ENCODE results near the gene ZNF396.

Gene ZNF396

GRCh38 chr18:35379421-35379820, 2.3 kb upstream of the ZNF396 start:
- no peak for DNase-seq

DNA sequence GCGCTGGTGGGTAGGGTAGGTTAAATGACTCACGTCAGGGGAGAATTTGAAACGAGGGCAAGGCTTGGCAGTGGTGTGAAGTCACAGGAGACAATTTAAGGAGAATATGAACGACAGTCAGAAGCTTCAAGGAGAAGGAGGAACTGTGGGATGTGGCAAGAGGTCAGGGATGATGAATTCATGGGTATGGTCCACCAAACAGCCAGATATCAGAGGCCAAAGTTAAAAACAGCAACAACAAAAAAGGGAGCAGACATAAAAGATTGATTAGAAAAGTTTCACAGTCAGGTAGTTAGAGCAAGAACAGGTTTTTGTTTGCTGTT, 1.4 kb upstream of the ZNF396 start:
- no peak for DNase-seq

DNA sequence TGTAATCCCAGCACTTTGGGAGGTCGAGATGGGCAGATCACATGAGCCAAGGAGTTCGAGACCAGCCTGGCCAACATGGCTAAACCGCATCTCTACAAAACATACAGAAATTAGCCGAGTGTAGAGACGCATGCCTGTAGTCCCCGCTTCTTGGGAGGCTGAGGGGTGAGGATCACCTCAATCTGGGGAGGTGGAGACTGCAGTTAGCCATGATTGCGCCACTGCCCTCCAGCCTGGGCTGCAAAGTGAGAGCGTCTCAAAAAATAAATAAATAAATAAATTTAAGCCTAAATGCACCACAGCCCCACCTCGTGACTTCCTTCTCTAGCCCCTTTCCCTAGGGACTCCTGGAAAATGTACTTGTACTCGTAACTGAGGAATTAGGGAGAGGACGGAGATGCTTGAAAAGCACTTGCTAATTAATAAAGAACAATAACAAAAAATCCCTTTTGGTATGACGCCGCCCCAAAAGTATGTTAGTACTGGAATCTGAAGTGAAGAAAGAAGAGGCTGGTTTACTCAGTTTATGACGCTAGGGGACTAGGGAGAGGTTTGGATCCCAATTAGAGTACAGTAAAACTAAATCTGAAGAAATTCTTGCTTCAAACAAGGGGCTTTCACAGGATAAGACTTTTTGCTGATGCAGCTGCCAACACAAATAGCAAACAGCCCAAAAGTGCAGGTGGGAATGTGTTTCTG, 887 bp upstream of the ZNF396 start:
- DNase-seq: no peak

GRCh38 chr18:35376393-35376741, 770 bp downstream of the ZNF396 start:
- peak in 1 of 2 experiments; percentile 14 for DNase-seq

- no peak for DNase-seq
Measured at GRCh38 chr18:35374708-35375107, 2.4 kb downstream of the ZNF396 start.

GRCh38 chr18:35371412-35372195, 5.5 kb downstream of the ZNF396 start:
- DNase-seq: no peak

GRCh38 chr18:35369126-35369525, 8.0 kb downstream of the ZNF396 start:
- no peak for DNase-seq

DNA sequence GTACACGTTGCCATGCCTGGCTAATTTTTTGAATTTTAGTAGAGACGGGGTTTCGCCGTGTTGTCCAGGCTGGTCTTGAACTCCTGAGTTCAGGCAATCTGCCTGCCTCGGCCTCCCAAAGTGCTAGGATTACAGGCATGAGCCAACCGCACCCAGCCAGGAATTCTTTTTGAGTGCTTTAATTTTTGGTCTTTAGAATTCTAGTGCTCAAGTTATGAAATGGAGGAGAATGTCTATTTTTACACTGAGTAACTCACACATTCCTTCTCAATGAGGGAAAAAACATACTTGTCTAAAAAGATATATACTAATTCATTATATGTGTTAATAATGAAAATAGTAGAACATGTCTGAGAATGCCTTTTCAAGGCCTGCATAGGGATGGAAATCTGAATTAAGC, 8.5 kb downstream of the ZNF396 start:
- DNase-seq: no peak

DNA sequence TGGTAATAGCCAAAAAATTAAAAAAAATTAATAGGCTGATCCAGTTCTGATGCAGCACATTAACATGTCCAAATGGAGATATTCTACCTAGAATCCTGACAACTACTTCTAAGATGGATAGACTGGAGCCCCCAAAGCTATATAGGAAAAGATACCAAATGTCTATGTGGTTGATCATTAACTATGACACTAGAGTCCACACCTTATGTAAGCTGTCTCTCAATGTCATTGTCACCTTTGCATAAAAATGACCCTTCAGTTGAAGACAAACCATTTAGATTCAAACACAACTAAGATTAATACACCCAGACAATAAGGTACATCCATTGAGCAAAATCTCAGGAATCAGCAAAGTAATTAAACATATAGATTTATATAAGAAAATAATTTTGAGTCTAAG, 14.6 kb downstream of the ZNF396 start:
- DNase-seq: no peak

DNA sequence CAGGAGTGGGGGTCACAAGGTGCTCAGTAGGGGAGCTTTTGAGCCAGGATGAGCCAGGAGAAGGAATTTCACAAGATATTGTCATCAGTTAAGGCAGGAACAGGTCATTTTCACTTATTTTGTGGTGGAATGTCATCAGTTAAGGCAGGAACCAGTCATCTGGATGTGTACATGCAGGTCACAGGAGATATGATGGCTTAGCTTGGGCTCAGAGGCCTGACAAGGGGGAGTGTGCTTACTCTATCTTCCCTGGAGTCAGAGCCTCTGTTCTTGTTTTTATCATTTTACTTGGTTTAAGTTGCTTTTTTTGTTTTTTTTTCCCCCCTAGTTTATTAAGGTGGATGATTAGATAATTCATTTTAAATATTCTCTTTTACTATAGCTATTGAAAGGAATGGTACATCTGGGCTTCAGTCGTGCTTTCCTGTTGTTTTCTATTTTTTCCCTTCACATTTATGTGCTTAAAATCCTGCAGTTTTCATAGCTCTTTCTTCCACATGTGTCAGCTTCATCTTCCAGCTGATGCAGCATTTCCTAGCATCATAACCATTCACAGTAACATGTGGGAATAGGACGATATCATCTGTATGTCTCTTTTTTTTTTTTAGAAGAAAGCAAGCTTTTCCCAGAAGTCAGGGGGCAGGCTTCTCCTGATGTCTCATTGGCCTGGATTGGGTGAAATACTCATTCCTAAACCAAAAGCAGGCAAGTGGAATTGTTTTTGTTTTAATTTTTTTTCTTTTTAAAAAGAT, 15.4 kb downstream of the ZNF396 start:
- DNase-seq: no peak

DNA sequence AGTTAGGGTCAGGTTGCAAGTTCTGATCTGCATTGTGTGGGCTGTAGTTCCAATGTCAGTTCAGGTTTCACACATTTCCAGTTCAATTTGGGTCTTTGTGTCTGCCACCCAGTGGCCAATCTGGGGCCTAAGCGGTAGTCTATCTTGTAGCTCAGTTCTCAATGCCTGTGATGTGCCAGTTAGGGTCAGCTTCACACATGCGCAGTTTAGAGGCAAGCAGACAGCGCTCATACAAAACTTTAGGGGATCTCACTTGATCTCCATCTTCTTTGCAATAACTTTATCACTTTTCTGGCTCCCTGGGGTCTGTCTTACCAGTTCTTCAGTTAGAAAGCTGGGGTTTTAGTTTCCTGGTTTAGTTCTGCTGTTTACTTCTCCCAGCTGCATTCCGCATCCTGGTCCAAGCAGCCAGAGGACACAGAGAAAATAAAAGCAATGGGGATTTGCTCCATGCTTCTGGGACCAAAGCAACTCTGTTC, 22.0 kb downstream of the ZNF396 start:
- DNase-seq: peak; percentile 21 to 43

DNA sequence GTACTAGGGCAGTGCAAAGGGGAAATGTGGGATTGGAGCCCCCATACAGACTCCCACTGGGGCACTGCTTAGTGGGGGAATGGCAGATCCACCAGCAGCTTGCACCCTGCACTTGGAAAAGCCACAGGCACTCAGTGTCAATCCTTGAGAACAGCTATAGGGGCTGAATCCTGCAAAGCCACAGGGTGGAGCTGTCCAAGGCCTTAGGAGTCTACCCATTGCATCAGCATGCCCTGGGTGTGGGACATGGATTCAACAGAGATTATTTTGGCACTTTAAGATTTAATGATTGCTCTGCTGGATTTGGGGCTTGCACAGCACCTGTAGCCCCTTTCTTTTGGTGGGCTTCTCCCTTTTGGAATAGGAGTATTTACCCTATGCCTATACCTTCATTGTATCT, 24.4 kb downstream of the ZNF396 start:
- no peak for DNase-seq

GRCh38 chr18:35352283-35352682, 24.9 kb downstream of the ZNF396 start:
- no peak for DNase-seq

- DNase-seq: no peak
Measured at GRCh38 chr18:35348001-35348400, 29.1 kb downstream of the ZNF396 start.

- no peak for DNase-seq
Measured at GRCh38 chr18:35345950-35346349, 31.2 kb downstream of the ZNF396 start.

GRCh38 chr18:35345460-35345921, 31.6 kb downstream of the ZNF396 start:
- peak; percentile 38 to 63 for DNase-seq

DNA sequence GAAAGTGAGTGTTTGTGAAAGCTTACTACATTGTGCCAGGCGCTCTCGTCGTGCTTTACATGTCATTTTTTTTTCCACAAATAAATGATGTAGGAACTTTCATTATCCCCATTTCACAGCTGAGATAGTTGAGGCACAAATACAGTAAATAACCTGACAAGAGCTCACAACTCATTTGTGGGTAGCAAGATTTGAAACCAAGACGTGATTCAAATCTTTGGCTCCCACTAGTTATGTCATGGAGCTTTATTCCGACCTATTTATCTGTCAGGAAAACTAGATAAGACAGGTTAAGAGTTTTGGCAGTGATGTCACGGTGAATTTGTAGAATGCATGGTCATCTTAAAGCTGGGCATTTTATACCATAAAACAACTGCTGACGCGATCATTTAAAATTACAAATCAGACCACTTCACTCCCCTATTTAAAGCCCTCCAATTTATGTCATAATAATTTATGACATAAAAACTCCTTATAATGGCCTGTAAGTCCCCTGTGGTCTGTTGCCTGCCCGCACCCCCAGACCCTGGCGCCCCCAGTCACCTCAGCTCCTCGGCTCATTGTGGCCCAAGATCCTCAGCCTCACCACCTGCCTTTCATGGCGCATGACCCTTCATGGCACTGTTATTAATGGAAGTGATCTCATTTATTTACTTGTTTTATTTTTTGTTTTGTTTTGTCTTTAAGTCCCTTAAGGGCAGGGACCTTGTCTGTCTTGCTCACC, 32.2 kb downstream of the ZNF396 start:
- DNase-seq: peak in 1 of 2 experiments; percentile 38

DNA sequence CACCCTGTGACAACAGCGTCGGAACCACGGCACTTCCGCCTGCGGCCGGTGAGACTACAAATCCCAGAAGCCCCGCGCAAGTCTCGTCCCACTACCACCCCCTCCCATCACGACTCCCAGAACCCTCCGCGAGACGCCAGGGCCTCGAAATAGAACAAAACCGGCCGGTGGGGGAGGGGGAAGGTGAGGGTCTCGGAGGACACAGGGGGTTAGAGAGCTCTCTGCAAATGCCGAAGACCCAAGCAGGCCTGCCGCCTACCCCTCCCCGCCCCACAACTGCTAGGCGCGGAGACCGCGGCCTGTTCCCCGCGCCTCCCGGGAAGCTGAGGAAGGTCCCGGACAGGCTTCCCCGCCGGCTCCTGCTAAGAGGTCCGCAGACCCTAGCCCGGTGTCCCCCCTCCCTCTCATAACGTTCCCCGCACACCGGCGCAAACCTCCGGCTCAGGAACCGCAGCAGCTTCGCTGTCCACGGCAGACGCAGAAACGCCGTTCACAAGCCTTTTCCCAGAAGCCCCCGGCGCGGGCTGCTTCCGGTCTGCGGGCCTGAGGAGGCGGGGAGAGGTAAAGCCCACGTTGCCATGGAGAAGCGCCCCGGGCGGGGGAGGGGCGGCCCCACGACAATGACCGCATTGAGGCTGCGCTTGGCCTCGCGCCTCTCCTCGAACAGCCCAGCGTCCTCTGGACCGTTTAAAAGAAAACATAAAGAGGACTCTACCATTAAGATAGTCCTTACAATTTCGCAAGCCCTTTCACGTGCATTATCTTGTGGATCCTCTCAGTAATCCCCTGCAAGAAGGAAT, 33.0 kb downstream of the ZNF396 start, which contains the start of gene ZNF24:
TSS of gene ZNF24 (minus strand) at position 485 of the 800 bp plus-strand sequence. CDS start 3,770 bp downstream, outside the sequence.
- DNase-seq: peak; percentile 95 to 97

DNA sequence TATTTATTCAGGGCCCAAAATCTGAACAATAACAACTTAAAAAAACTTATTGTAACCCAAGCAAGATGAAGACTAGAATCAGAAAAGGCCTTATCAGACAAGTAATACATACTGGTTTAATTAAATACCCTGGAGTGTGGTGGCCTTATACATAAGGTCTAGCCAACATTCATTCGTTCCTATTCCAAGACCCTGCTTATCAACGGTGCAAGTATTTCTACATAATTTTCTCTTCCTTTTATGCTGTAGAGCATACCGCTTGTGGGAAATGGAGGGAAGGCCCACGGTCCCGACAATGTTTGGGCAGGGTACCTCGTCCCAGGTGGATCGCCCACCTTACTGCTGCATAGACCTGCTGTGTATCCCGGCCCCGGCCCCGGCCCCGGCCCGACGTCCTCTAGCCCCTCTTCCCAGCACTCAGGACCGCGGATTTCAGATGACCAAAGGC, 33.6 kb downstream of the ZNF396 start:
- no peak for DNase-seq

DNA sequence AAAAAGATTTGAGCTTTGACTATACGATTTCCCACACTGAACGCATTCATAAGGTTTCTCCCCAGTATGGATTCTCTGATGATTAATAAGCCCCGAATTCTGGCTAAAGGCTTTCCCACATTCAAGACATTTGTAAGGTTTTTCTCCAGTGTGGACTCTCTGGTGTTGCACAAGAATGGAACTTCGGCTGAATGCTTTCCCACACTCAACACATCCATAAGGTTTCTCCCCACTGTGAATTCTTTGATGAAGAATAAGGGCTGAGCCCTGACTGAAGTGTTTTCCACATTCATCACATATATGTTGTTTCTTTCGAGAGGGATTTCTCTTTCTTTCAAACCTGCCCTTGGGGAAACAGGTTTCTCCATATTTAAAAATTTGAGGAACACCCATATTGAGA, 39.9 kb downstream of the ZNF396 start:
- DNase-seq: no peak

GRCh38 chr18:35335866-35336265, 41.3 kb downstream of the ZNF396 start:
- DNase-seq: no peak

DNA sequence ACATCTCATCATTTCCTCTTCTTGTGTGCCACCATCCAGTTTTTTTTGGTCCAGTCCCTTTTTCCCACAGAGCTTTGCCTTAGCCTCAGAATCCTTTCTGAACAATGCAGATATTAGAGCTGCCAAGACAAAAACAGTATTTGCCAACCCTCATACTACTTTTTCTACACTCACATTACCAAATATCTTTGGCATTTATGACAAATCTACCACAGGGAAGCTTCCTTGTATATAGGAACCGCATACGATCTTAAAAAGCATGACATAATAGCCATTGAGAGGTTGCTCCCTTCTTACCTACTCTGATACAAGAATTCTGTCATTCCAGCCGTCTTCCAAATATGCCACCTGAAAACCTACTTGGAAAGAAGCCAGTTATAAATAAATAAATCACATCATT, 42.3 kb downstream of the ZNF396 start:
- no peak for DNase-seq

All from NCI-H1930 (cell line).